HepG2 (cell line): ENCODE data around the gene ACP2. TPM values are rescaled to one million over a fixed set of nuclear protein-coding genes. Genes with fewer than 3 reads are reported as not detected.

Source experiments
- CREB1 ChIP-seq, 2 experiments: fragments of 450-650 bp in 1 of 2; IDR thresholded peaks; 2 replicates each; pipeline ENCODE4 v1.6.1; 2016 to 2017; ENCODE audit warnings: control low read depth in 1 of 2, mild to moderate bottlenecking in 1 of 2, missing compliant biosample characterization in 1 of 2, missing genetic modification characterization in 1 of 2
- ELF4 ChIP-seq: sonication (generic); formaldehyde crosslinking; IDR thresholded peaks from 2 replicates; pipeline ENCODE4 v1.5.0; 2020; ENCODE audit warnings: missing genetic modification reagents, mild to moderate bottlenecking, moderate library complexity, borderline replicate concordance
- FOXC1 ChIP-seq: sonication (generic); formaldehyde crosslinking; IDR thresholded peaks from 2 replicates; pipeline ENCODE4 v1.8.0; 2022; ENCODE audit warnings: mild to moderate bottlenecking, missing genetic modification reagents, borderline replicate concordance
- GABPA ChIP-seq, 2 experiments: IDR thresholded peaks; 2 replicates each; pipeline ENCODE4 v1.6.1; 2011 to 2016; ENCODE audit warnings: low read depth in 2 of 2, low read length in 1 of 2, missing biosample characterization in 1 of 2, missing genetic modification characterization in 1 of 2
- HMGXB3 ChIP-seq: sonication (generic); formaldehyde crosslinking; IDR thresholded peaks from 2 replicates; pipeline ENCODE4 v1.4.0; 2020; ENCODE audit warnings: missing genetic modification reagents, borderline replicate concordance
- IKZF1 ChIP-seq: fragments of 450-650 bp; IDR thresholded peaks from 2 replicates; pipeline ENCODE4 v1.7.1; 2016
- MEF2D ChIP-seq: sonication (generic); formaldehyde crosslinking; IDR thresholded peaks from 2 replicates; pipeline ENCODE4 v1.5.1; 2020; ENCODE audit warnings: mild to moderate bottlenecking, missing genetic modification reagents
- MTF1 ChIP-seq: sonication (generic); formaldehyde crosslinking; IDR thresholded peaks from 2 replicates; pipeline ENCODE4 v1.5.0; 2020; ENCODE audit warnings: missing genetic modification reagents
- MYC ChIP-seq: sonication (generic); formaldehyde crosslinking; IDR thresholded peaks from 2 replicates; pipeline ENCODE4 v1.9.0; 2021; ENCODE audit warnings: missing genetic modification reagents, borderline replicate concordance
- NCOR1 ChIP-seq: fragments of 200-600 bp; sonication (generic); IDR thresholded peaks from 2 replicates; pipeline ENCODE4 v1.7.0; 2017; ENCODE audit warnings: antibody characterized with exemption, low read length, borderline replicate concordance
- PCBP2 ChIP-seq: fragments of 200-400 bp; formaldehyde crosslinking; optimal IDR thresholded peaks from 2 replicates; pipeline ENCODE3; 2018; ENCODE audit warnings: low read length, low read depth; ENCODE audit not compliant: poor library complexity, severe bottlenecking
- RBAK ChIP-seq: sonication (generic); formaldehyde crosslinking; IDR thresholded peaks from 2 replicates; pipeline ENCODE4 v1.5.1; 2020; ENCODE audit warnings: mild to moderate bottlenecking, missing genetic modification reagents
- SRSF9 ChIP-seq: fragments of 200-400 bp; formaldehyde crosslinking; IDR thresholded peaks from 2 replicates; pipeline ENCODE4 v1.6.1; 2018; ENCODE audit warnings: borderline replicate concordance, mild to moderate bottlenecking, low read depth, low read length; ENCODE audit not compliant: insufficient read depth, poor library complexity, severe bottlenecking
- ZBTB34 ChIP-seq: sonication (generic); formaldehyde crosslinking; IDR thresholded peaks from 2 replicates; pipeline ENCODE4 v1.8.0; 2022; ENCODE audit warnings: mild to moderate bottlenecking, missing genetic modification reagents
- ZNF282 ChIP-seq: fragments of 450-650 bp; IDR thresholded peaks from 2 replicates; pipeline ENCODE4 v1.6.1; 2018; ENCODE audit not compliant: partially characterized antibody
- ZNF30 ChIP-seq: sonication (generic); formaldehyde crosslinking; IDR thresholded peaks from 2 replicates; pipeline ENCODE4 v1.5.0; 2020; ENCODE audit warnings: mild to moderate bottlenecking, missing genetic modification reagents
- ZNF350 ChIP-seq: sonication (generic); formaldehyde crosslinking; IDR thresholded peaks from 2 replicates; pipeline ENCODE4 v1.4.0; 2020; ENCODE audit warnings: mild to moderate bottlenecking, low read depth, missing genetic modification reagents, borderline replicate concordance
- ZNF570 ChIP-seq: sonication (generic); formaldehyde crosslinking; IDR thresholded peaks from 2 replicates; pipeline ENCODE4 v1.4.0; 2020; ENCODE audit warnings: mild to moderate bottlenecking, missing genetic modification reagents, borderline replicate concordance
- ZNF737 ChIP-seq: sonication (generic); formaldehyde crosslinking; IDR thresholded peaks from 2 replicates; pipeline ENCODE4 v1.5.0; 2020; ENCODE audit warnings: missing genetic modification reagents, mild to moderate bottlenecking, borderline replicate concordance
- ZNF792 ChIP-seq: IDR thresholded peaks from 2 replicates; pipeline ENCODE4 v1.6.1; 2016
- polyA plus RNA-seq, 8 experiments: library from polyadenylated mRNA; depleted of rRNA in 3 of 8; stranded (reverse) in 7 of 8; unstranded in 1 of 8; fragments of >200 nt; fragmentation: Illumina TruSeq in 4 of 8; extraction: Trizol in 4 of 8; gene quantifications; 2 replicates each; pipeline versions ENCODE4 v1.2.1 to v1.2.3, GENCODE V29; 2011 to 2016; ENCODE audit warnings: low read depth in 4 of 8, missing spikeins in 1 of 8, mixed read lengths in 1 of 8; ENCODE audit not compliant: insufficient read depth in 1 of 8
- total RNA-seq, 5 experiments: library from RNA; depleted of rRNA; stranded (reverse); fragments of >200 nt; fragmentation: Illumina TruSeq; extraction: Trizol; gene quantifications; 2 replicates each; pipeline ENCODE4 v1.2.3, GENCODE V29; 2016; ENCODE audit warnings: low read depth in 1 of 5
- TF ChIP-seq, protein P1 (sequence below): IDR thresholded peaks from 2 replicates; pipeline ENCODE4 v1.6.1; 2016; ENCODE audit warnings: missing biosample characterization, missing genetic modification reagents, low read depth
- TF ChIP-seq, protein P2 (sequence below): sonication (generic); formaldehyde crosslinking; IDR thresholded peaks from 2 replicates; pipeline ENCODE4 v1.8.0; 2022; ENCODE audit warnings: missing genetic modification reagents, mild to moderate bottlenecking, inconsistent platforms, borderline replicate concordance

ACP2 gene
- total and polyA plus RNA-seq, 2 of the 13 experiments (the other 11 are each of a cell fraction or from before 2014, with no cell fraction given), result 17.7 to 20.2 TPM

- TF ChIP-seq ZNF282, result no peak
- TF ChIP-seq IKZF1, result no peak
- TF ChIP-seq NCOR1, result 0 out of 2 replicates have a peak, but pooled peaks have one; percentile 52
- TF ChIP-seq ZNF792 (CRISPR knock-in tag), result no peak
- no peak for TF ChIP-seq ZNF570 (CRISPR knock-in tag)
- no peak for TF ChIP-seq PCBP2
- TF ChIP-seq CREB1 (IDR thresholded peaks at IDR 0.05), result no peak
- no peak for TF ChIP-seq CREB1 (CRISPR knock-in tag; IDR thresholded peaks at IDR 0.05)
- TF ChIP-seq FOXC1, result no peak; the same call in 1 of the 2 replicates
- peak; percentile 26; the same call in 1 of the 2 replicates for TF ChIP-seq ZNF350 (CRISPR knock-in tag)
- no peak for TF ChIP-seq HMGXB3 (CRISPR knock-in tag)
- no peak for TF ChIP-seq ZBTB34 (CRISPR knock-in tag)
- TF ChIP-seq GABPA (IDR thresholded peaks at IDR 0.05; ENCODE audit: low read depth, low read length), result no peak
- no peak for TF ChIP-seq GABPA (CRISPR knock-in tag; IDR thresholded peaks at IDR 0.05; ENCODE audit: low read depth)
- no peak for TF ChIP-seq ZNF737 (CRISPR knock-in tag)
- TF ChIP-seq MYC (CRISPR knock-in tag), result peak; percentile 22; the same call in 1 of the 2 replicates
- TF ChIP-seq ELF4 (CRISPR knock-in tag), result no peak
- 0 out of 2 replicates have a peak, but pooled peaks have one; percentile 49 for TF ChIP-seq MEF2D
- TF ChIP-seq, protein P1, sequence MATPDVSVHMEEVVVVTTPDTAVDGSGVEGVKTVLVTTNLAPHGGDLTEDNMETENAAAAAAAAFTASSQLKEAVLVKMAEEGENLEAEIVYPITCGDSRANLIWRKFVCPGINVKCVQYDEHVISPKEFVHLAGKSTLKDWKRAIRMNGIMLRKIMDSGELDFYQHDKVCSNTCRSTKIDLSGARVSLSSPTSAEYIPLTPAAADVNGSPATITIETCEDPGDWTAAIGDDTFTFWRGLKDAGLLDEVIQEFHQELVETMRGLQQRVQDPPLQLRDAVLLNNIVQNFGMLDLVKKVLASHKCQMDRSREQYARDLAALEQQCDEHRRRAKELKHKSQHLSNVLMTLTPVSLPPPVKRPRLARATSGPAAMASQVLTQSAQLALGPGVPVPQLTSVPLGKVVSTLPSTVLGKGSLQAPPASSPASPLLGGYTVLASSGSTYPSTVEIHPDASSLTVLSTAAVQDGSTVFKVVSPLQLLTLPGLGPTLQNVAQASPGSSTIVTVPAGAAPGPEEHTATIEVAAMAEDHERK (CRISPR knock-in tag), result no peak
- TF ChIP-seq, protein P2, sequence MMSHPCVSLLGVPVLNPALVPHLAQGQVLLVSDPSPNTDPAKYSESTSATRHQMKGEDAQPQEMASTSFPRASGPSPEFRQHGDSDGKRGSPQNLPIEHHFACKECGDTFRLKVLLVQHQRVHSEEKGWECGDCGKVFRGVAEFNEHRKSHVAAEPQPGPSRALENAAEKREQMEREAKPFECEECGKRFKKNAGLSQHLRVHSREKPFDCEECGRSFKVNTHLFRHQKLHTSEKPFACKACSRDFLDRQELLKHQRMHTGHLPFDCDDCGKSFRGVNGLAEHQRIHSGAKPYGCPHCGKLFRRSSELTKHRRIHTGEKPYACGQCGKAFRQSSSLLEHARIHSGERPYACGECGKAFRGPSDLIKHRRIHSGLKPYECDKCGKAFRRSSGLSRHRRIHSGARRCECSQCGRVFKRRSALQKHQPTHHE (CRISPR knock-in tag), result no peak
- no peak for TF ChIP-seq RBAK (CRISPR knock-in tag)
- TF ChIP-seq SRSF9, result no peak
- TF ChIP-seq ZNF30, result no peak
- TF ChIP-seq MTF1 (CRISPR knock-in tag), result no peak
Measured at GRCh38 chr11:47253660-47254059, 5.0 kb upstream of the ACP2 start (continued).
